ENCODE results near the gene CD44.

The CD44 gene

GRCh38 chr11:35177370-35177769 lies 38.4 kb downstream of the CD44 start:
- no peak for DNase-seq (ENCODE audit: low read depth)

GRCh38 chr11:35178067-35178805 lies 39.3 kb downstream of the CD44 start:
- no peak for DNase-seq (ENCODE audit: low read depth)

GRCh38 chr11:35178873-35179272 lies 39.9 kb downstream of the CD44 start:
- DNase-seq (ENCODE audit: low read depth), result no peak

- DNase-seq (ENCODE audit: low read depth), result no peak
Observed at GRCh38 chr11:35179466-35180135, 40.6 kb downstream of the CD44 start.

GRCh38 chr11:35180317-35181233 lies 41.6 kb downstream of the CD44 start:
- no peak for DNase-seq (ENCODE audit: low read depth)

- DNase-seq (ENCODE audit: low read depth), result no peak
Observed at GRCh38 chr11:35182317-35182939, 43.5 kb downstream of the CD44 start.

GRCh38 chr11:35183326-35183925 lies 44.5 kb downstream of the CD44 start:
- DNase-seq (ENCODE audit: low read depth), result no peak

- no peak for DNase-seq (ENCODE audit: low read depth)
Observed at GRCh38 chr11:35185696-35186095, 46.7 kb downstream of the CD44 start.

GRCh38 chr11:35187996-35188395 lies 49.0 kb downstream of the CD44 start:
- no peak for DNase-seq (ENCODE audit: low read depth)

- DNase-seq (ENCODE audit: low read depth), result no peak
Observed at GRCh38 chr11:35190804-35191348, 51.9 kb downstream of the CD44 start.

- no peak for DNase-seq (ENCODE audit: low read depth)
Observed at GRCh38 chr11:35192347-35192746, 53.4 kb downstream of the CD44 start.

GRCh38 chr11:35193767-35194166 lies 54.8 kb downstream of the CD44 start:
- DNase-seq (ENCODE audit: low read depth), result no peak

- DNase-seq (ENCODE audit: low read depth), result no peak
Observed at GRCh38 chr11:35197292-35197691, 58.3 kb downstream of the CD44 start.

- no peak for DNase-seq (ENCODE audit: low read depth)
Observed at GRCh38 chr11:35200811-35201341, 61.9 kb downstream of the CD44 start.

- DNase-seq (ENCODE audit: low read depth), result no peak
Observed at GRCh38 chr11:35204614-35205013, 65.6 kb downstream of the CD44 start.

- no peak for DNase-seq (ENCODE audit: low read depth)
Observed at GRCh38 chr11:35206616-35207015, 67.6 kb downstream of the CD44 start.

- DNase-seq (ENCODE audit: low read depth), result no peak
Observed at GRCh38 chr11:35207471-35208403, 68.8 kb downstream of the CD44 start.

- no peak for DNase-seq (ENCODE audit: low read depth)
Observed at GRCh38 chr11:35208795-35209194, 69.8 kb downstream of the CD44 start.

- no peak for DNase-seq (ENCODE audit: low read depth)
Observed at GRCh38 chr11:35210876-35211546, 72.0 kb downstream of the CD44 start.

GRCh38 chr11:35211952-35212351 lies 73.0 kb downstream of the CD44 start:
- no peak for DNase-seq (ENCODE audit: low read depth)
